Caki2 (cell line): ENCODE results near the gene MAP3K5. TPM values are rescaled to one million over a fixed set of nuclear protein-coding genes. Genes with fewer than 3 reads are reported as not detected.

ENCODE experiments used
- DNase-seq: peaks from one replicate; pipeline ENCODE4 v3.0.0-alpha.2; 2015; ENCODE audit warnings: low read depth
- in situ Hi-C: cut with HindIII; loops from 2 replicates; pipeline ENCODE4 v1.10.0; 2016; ENCODE audit warnings: low sequenced_read_pairs, low pct_unique_long_range_greater_than_20kb, mixed read lengths
- total RNA-seq: library from RNA; depleted of rRNA; stranded (reverse); fragments of >200 nt; shearing (Covaris generic); gene quantifications from 2 replicates; pipeline ENCODE4 v1.2.3, GENCODE V29; 2014; ENCODE audit warnings: low replicate concordance

Gene MAP3K5
- total RNA-seq, 1 experiment from 2014 or later, result 7.0 TPM

DNA sequence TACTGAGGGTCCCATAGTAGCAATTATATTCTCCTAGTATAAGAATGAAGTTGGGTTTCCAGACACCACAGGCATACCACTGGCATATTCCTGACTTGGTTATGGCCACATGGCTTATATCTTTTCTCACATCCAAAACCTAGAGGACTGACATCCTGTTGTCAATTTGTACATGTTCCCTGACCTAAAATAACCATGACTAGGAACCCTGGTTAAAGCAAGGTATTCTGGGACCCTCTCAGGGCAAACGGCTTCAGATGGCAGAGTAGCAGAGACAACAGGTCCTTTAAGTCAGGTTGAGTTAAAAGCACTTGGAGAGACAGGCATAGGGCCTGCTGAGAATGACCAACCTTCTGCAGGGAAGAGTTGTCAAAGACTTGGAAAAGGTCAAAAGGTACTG, 12.6 kb downstream of the MAP3K5 start:
- in situ Hi-C loops, result no loop called here

DNA sequence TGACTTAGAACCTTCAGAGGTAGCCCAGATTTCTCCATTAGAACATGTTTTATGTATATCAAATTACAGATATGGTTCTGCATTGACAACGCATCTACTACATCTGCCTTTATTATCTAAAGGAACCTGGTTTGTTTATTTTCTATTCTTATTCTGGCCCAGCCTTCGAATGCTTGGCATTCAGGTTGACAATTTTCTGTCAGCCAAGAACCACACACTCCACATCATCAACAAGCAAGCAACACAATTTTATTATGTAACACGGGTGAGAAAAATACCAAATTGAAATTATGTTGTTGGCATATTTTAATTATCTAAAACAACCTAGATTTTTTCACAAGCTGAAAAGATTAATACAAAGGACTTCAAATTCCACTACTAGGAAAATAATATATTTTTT, 14.6 kb downstream of the MAP3K5 start:
- no peak for DNase-seq
- in situ Hi-C loops, result no loop called here

More for the DNA sequence above, 12.6 kb downstream of the MAP3K5 start:
- DNase-seq, result no peak

DNA sequence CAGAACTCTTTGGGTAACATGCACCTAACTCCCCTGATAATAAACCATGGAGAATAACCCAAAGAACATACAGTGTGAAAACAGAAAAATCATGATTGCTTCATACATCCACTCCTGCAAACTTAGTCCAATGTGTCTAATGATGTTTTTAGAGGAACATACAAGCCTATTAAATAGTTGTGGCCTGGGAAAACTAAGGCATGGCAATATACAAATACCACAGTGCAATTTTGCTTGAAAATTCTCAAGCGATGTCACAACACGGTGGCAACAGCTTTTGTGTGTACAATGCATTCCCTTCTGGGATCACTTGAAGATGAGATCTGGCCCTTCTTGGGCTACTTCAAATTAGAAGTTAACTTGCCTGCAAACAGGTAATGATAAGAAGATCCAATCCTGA, 16.7 kb downstream of the MAP3K5 start:
- in situ Hi-C loops, result no loop called here
- DNase-seq, result no peak

DNA sequence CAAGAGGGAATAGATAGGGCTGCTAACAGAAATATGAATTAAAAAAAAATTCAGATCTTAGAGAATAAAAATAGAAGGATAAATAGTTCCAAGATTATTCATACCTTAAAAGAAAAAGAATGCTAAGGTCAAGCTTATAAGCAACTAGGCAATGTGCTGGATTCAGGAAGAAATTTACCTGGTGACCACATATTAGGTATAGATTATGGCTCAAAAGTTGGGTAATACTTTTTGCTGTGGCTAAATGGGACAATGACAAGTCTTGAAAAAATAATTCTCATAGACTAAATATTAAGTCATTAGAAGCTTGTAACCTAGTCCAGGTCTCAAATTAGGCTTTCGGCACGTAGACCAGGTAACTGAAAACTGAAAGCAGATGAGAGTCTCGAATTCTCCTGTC, 17.2 kb downstream of the MAP3K5 start:
- no peak for DNase-seq
- in situ Hi-C loops, result no loop called here

DNA sequence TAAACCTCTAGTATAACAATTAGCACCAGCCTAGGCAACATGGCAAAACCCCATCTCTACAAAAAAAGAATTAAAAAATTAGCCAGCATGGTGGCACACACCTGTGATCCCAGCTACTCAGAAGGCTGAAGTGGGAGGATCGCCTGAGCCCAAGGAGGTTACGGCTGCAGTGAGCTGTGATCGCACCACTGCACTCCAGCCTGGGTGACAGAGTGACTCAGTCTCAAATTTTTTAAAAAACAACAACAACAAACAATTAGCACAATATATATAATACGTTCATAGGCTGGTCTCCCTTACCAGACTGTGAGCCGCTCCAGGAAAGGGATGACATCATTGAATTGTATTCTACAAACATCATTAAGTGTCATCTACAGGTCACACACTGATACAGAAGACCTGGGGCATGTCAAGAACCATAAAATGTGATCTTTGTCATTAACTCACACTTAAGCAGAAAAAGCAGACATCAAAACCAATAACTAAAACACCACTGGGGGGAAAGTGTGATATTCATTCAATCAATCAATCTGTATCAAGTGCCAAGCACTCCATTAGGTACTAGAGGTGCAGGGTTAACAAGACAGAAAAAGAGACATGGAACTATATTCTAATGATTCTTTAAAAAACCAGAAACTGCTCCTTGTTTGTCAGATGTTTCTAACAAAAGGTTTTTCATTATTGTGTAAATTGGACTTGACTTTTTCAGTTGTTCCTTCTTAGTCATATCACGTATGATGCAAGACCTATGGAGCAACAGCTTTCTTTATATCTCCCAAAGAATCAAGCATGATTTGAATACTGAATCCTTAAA, 17.8 kb downstream of the MAP3K5 start:
- peak; percentile 30 for DNase-seq
- in situ Hi-C loops, result no loop called here

DNA sequence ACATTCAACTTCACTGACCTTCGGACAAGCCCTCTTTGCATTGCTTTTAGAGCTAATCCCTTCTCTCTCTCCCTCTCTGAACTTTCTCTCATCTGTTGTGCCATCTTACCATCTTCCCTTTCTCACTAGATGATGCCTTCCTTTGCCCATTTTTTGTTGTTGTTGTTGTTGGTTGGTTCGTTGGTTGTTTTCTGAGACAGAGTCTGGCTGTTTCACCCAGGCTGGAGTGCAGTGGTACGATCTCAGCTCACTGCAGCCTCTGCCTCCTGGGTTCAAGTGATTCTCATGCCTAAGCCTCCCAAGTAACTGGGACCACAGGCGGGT, 18.8 kb downstream of the MAP3K5 start:
- DNase-seq, result no peak
- in situ Hi-C loops, result no loop called here

DNA sequence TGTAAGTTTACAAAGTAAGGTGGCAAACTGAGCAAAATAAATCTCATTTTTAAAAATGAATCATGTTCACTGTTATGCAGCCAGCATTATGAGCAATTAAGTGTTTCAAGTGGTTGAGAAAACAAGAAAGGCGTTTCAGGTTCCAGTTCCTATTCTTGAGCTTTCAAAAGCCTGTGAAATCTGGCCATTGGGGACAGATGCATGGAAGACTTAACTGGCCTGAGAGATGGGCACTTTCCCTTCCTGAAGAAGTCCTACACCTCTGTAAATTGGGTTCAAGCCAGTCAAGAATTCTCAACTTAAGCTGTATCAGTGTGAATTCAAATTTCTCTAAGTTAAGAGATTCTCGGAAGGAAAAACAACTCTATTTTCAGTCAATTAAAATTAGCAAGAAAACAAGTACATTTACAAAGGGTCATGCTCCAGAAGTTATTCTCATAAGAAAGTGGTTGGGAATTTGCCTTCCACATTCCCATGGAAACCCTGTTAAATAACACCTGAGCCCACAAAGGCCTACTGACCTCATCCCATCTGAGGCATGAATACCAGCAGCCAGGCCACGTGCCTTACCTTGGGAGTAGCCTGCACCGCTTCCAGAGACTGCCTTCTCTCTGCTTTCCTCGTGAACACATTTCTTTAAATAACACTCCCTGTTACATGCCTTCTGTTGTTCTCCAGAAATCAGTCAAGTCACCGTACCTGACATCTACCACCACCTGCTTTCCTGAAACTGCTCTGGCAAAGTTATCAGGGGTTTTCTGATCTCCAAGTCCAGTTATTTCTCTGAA, 19.4 kb downstream of the MAP3K5 start:
- DNase-seq, result peak; percentile 14
- in situ Hi-C loops, result no loop called here

DNA sequence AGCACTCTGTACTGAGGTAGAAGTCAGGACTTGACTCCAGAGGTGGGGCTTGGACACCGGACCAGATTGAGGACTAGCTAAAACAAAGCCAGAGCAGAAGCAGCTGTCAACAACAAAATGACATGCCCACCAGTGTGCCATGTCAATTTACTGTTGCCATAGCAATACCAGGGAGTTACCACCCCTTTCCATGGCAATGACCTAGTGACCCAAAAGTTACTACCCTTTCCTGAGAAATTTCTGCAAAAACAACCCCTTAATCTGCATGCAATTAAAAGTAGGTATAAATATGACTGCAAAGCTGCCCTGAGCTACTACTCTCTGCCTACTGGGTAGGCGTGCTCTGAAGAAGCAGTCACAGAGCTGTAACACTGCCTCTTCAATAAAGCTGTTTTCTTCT, 21.0 kb downstream of the MAP3K5 start:
- no peak for DNase-seq
- in situ Hi-C loops, result no loop called here

DNA sequence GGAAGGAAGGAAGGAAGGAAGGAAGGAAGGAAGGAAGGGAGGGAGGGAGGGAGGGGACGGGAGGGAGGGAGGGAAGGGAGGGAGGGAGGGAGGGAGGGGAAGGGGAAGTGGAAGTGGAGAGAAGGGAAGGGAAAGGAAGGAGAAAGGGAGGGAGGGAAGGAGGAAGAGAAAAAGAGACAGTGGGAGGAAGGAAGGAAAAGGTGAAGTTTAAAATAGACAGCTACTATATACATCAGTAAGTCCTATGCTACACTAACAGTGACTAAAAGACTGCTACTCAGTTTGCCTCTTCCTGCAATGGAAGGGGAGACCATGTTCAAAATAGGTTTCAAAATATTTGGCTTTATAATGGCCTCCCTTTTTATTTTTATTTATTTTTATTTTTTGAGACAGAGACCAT, 22.5 kb downstream of the MAP3K5 start:
- no peak for DNase-seq
- in situ Hi-C loops, result no loop called here

DNA sequence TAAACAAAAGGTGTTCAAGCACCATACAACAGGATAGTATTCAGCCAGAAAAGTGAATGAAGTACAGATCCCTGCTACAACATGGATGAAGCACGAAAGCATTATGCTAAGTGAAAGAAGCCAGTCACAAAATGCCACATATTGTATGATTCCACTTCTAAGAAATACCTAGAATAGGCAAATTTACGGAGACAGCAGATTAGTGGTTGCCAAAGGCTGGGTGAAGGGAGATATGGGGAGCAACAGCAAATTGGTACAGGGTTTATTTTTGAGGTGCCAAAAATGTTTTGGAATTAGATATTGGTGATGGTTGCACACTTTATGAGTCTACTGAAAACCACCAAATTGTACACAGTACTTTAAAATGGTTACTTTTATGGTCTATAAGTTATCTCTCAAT, 23.2 kb downstream of the MAP3K5 start:
- in situ Hi-C loops, result no loop called here
- DNase-seq, result no peak

DNA sequence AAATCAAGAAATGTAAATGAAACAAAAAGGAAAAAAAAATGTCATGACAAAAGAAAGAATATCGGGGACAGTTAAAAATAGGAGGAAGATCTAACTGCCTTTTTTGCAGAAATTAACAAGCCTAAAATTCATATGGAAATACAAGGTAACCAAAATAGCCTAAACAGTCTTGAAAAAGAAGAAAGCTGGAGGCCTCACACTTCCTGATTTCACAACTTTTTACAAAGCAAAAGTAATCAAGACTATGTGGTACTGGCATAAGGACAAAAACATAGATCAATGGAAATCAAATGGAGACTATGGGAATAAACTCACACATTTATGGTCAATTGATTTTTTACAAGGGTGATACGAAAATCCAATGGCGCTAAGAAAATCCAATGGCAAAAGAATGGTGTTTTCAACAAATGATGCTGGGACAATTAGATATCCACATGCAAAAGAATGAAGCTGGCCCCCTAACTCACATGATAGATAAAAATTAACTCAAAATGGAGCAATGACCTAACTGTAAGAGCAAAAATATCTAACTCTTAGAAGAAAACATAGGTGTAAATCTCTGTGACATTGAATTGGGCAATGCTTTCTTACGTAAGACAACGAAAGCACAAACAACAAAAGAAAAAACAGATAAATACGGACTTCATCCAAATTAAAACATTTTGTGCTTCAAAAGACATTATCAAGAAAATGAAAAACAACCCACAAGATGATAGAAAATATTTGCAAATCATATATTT, 24.5 kb downstream of the MAP3K5 start:
- DNase-seq, result no peak
- in situ Hi-C loops, result no loop called here

DNA sequence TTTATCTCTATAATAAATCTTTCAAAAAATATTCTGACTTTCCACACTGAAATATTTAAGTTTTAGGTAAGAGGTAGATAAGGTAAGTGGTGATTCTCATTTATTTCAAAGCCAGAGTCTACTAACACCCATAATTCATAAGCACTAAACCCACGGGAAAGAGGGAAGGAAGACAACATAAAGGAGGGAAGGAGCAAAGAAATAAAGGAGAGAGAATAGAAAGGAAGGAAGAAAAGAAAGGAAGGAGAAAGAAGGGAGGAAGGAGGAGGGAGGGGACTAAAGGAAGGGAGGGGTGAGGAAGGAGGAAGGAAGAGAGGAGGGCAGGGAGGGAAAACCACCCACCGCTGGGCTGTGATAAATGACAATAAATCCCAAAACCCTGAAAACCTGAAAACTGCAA, 25.2 kb downstream of the MAP3K5 start:
- in situ Hi-C loops, result no loop called here
- DNase-seq, result no peak

DNA sequence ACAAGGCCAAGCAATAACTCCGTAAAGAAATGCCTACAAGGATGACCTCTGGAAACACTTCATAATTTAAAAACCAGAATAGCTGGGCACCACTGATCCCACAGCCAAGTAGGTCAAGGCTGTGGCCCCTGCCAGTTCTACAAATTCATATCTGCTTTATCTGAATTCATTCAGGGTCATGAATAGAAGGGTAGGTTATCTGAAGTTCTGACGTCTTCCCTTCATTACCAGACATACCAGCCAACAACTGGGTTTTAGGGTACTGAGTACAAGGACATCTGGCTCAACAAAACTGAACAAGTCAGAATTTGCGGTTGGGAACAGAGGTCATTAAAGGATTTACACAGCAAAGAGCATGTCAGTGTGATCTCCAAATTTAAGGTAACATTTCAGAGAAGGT, 26.0 kb downstream of the MAP3K5 start:
- no peak for DNase-seq
- in situ Hi-C loops, result no loop called here

DNA sequence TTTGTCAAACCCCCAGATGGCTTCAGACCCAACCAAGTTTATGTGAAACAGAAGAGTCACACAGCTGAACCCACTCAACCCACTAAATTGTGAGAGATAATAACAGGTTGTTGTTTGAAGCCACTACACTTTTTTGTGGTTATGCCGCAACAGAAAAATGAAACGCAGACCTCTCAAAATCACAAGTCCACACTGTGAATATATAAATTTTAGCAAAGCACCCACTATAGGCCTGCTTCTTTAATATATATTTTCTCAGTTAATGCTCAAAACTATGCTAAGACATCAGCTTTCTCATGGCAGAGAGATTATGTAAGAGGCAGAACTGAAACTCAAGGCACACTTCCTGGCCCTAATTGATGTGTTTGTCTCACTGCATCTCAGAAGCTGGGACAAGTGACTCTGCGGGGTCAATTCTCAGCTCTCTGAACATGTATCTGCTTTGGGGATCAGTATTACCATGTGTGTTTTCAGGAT, 27.7 kb downstream of the MAP3K5 start:
- in situ Hi-C loops, result no loop called here
- DNase-seq, result no peak

DNA sequence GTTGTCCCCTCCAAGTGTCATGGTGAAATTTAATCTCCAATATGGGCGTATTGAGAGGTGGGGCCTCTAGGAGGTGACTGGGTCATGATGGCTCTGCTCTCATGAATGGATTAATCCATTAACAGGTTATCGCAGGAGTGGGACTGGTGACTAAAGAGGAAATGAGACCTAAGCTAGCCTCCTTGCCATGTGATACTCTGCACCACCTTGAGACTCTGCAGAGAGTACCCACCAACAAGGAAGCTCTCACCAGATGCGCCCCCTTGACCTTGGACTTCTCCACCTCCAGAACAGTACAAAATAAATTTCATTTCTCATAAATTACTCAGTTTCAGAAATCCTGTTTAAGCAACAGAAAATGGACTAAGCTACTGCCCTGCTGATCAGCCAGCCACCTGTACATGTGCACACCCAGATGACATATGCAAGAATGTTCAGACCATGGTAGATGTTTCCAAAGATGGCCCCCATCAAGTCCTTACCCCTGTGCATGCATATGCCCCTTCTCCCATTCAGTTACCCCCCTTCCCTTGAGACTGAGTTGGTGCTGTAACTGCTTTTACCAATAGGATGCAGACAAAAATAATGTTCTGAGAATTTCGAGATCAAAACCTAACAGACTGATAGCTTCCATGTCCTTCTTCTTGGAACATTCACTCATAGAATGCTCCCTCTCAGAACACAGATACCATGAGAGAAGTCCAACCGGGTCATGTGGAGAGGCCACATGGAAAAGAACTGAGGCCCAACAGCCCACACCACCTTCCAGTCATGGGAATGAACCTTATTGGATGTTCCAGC, 28.4 kb downstream of the MAP3K5 start:
- no peak for DNase-seq
- in situ Hi-C loops, result no loop called here

DNA sequence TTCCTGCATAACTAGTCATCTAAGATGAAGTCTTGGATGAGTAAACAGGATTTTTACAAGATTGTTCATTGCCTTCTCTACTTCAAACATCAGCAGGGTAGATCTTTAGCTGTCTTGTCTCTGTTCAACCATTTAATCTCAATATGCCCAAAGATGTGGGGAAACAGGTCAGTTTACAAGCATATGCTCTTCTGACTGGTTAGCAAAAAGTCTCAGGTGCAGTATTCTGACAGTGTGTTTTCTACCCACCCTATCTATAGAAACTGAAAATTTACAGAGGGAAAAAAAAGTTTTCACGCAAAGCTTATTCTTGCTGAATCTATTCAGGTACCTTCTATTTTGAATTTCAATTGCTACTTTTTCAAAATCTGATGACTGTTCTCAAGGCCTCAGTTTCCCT, 29.0 kb downstream of the MAP3K5 start:
- in situ Hi-C loops, result no loop called here
- DNase-seq, result no peak

DNA sequence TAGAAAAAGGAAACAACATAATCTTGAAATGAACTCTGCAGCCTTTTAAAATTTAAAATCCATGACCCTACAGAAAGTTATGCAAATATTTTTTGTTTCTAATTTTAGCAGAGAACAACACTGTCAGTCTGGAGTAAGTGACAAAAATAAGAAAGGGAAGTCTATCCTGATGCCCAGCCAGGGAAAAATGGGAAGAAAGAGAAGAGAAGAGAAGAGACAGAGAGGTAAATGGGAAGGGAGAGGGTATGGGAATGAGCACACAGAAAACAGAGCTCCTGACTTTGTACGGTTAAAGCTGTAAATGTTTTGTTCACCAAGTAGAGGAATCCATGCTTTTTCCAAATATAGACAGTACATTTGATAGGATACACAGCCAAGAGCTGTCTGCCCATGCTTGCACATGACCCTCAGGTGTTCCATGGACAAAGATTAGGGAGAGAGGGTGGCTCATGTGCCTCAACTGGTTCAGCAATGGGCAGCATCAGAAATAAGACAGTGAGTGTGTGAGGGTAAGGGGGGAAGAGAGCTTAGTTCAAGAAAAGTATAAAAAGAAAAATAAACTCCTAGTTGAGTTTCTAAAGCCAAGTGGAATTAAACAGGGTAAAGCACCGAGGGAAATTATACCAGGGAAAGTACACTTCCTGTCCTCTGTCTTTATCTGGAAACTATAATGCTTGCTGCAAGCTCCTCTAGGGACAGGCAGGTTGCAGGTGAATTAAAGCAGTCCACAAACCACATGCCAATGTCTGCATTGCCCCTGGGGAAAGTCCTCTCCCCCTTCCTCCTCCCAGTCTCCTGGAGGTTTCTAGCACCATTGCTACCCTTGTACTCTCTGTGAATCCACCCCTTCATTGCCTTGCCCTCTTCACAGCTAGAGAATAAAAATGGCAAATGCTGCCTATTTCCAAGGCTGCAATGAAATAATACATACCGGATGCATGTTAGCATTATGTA, 30.0 kb downstream of the MAP3K5 start:
- in situ Hi-C loops, result no loop called here

More for the DNA sequence above, 30.0 kb downstream of the MAP3K5 start:
- DNase-seq, result no peak
